ENCODE measurements around the gene PYGM.
"Not testable (repeated sequence)": the region's sequence is repeated elsewhere in the genome, so short reads cannot be mapped to it uniquely, and the experiment has no call there.

Gene PYGM

GRCh38 chr11:64714666-64715065 is 45.1 kb downstream of the PYGM start:
- DNase-seq: no peak

GRCh38 chr11:64713781-64714363 is 45.9 kb downstream of the PYGM start:
- DNase-seq: no peak

- DNase-seq: peak; percentile 18
Measured at GRCh38 chr11:64713016-64713707, 46.6 kb downstream of the PYGM start.

- no peak for DNase-seq
Measured at GRCh38 chr11:64712430-64713015, 47.3 kb downstream of the PYGM start.

- DNase-seq: no peak
Measured at GRCh38 chr11:64711956-64712362, 47.8 kb downstream of the PYGM start.

- no peak for DNase-seq
Measured at GRCh38 chr11:64711138-64711955, 48.4 kb downstream of the PYGM start.

GRCh38 chr11:64710418-64711137 is 49.2 kb downstream of the PYGM start:
- peak; percentile 47 for DNase-seq

GRCh38 chr11:64705501-64705900 is 54.3 kb downstream of the PYGM start:
- DNase-seq: no peak

GRCh38 chr11:64703048-64703447 is 56.7 kb downstream of the PYGM start:
- no peak for DNase-seq

GRCh38 chr11:64701956-64702355 is 57.8 kb downstream of the PYGM start:
- DNase-seq: not testable (repeated sequence)

- no peak for DNase-seq
Measured at GRCh38 chr11:64698427-64698826, 61.3 kb downstream of the PYGM start.

GRCh38 chr11:64697663-64698375 is 62.0 kb downstream of the PYGM start:
- no peak for DNase-seq

Measured in fibroblast of upper back skin (primary cell).